AG04450 (cell line): ENCODE results near the gene UPF3B. TPM values are rescaled to one million over a fixed set of nuclear protein-coding genes. Genes with fewer than 3 reads are reported as not detected.
A peak's percentile ranks its signal among the peaks of the same experiment; 100 is the strongest.

Experiments
- CTCF ChIA-PET: fragments of 300-600, 350-600 bp; formaldehyde crosslinking; extraction: SDS; loops from one replicate; lab custom pipeline; 2022; ENCODE audit warnings: antibody characterized with exemption, inconsistent platforms; lab: Charles Lee
- POLR2A ChIA-PET: fragments of 350-600 bp; formaldehyde crosslinking; extraction: SDS; loops from one replicate; lab custom pipeline; 2021; ENCODE audit warnings: antibody characterized with exemption, inconsistent platforms; lab: Yijun Ruan, JAX
- DNase-seq: peaks from one replicate; pipeline ENCODE4 v3.0.0-alpha.2; 2011; ENCODE audit warnings: low read depth, low spot score
- H3K27ac ChIP-seq: one replicate; pipeline ENCODE4 v1.5.1; 2012; ENCODE audit warnings: low read depth, low read length, control low read depth
- H3K27me3 ChIP-seq: one replicate; pipeline ENCODE4 v1.6.0; 2012; ENCODE audit warnings: low read length; ENCODE audit not compliant: control insufficient read depth, insufficient read depth
- H3K4me3 ChIP-seq: 2 replicates; pipeline ENCODE4 v1.5.1; 2011; ENCODE audit warnings: mild to moderate bottlenecking, low read depth, low read length, control low read depth
- H3K9me3 ChIP-seq: 2 replicates; pipeline ENCODE4 v1.5.1; 2012; ENCODE audit warnings: low read length; ENCODE audit not compliant: control insufficient read depth, insufficient read depth
- polyA plus RNA-seq: library from polyadenylated mRNA; depleted of rRNA; stranded (reverse); fragments of >200 nt; gene quantifications from 2 replicates; pipeline ENCODE4 v1.2.3, GENCODE V29; 2011
- TF ChIP-seq, protein P1 (sequence below): IDR thresholded peaks from 2 replicates; pipeline ENCODE4 v1.5.1; 2011; ENCODE audit warnings: low read depth, low read length, control low read depth, inconsistent platforms

UPF3B gene
- polyA plus RNA-seq, 1 experiment: 12.4 TPM

DNA sequence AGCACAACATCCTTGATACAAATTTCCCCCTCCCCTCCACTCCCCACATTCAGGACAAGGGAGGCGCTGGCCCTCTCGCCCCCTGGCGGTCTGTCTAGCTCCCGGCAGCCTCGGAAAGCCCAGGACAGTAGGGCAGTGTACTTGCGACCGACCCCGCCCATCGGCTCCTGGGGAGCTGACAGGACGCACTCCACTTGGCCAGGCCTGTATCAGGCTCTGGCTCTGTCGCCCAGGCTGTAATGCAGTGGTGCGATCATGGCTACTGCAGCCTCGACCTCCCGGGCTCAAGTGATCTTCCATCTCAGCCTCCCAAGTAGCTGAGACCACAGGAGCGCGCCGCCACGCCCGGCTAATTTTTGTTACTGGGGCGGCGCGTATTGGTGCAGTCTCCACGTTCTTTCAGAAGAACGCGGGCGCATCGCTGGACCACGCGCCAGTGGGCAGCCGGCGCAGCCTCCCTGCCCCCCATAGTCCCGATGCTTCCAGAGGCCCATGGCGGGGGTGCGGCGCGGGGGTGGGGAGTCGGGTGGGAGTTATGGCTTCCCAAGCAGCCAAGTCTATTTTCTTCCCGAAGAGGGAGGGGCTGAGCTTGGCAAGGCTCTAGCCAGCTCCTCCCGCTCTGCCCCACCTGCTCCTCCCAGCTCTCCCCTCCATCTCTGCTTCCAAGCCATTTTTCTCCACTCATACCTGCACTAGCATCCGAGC, 35.1 kb upstream of the UPF3B start:
- ChIA-PET POLR2A (no interaction called here), CTCF (interaction anchor here (0.6 to 1.4 kb wide), 6 partner anchors 9 to 372 kb away, joined by 3 to 6 read pairs (median 4); no protein-coding TSS in a partner anchor)
- no peak for DNase-seq
- peak overlapping the region; percentile 31; the same call in 1 of the 2 replicates for H3K4me3 ChIP-seq
- H3K9me3 ChIP-seq: no peaks in the 10 kb centered on the region; the same call in 1 of the 2 replicates
- H3K27ac ChIP-seq: no peak overlapping the region
- no peaks in the 10 kb centered on the region for H3K27me3 ChIP-seq
- TF ChIP-seq, protein P1, sequence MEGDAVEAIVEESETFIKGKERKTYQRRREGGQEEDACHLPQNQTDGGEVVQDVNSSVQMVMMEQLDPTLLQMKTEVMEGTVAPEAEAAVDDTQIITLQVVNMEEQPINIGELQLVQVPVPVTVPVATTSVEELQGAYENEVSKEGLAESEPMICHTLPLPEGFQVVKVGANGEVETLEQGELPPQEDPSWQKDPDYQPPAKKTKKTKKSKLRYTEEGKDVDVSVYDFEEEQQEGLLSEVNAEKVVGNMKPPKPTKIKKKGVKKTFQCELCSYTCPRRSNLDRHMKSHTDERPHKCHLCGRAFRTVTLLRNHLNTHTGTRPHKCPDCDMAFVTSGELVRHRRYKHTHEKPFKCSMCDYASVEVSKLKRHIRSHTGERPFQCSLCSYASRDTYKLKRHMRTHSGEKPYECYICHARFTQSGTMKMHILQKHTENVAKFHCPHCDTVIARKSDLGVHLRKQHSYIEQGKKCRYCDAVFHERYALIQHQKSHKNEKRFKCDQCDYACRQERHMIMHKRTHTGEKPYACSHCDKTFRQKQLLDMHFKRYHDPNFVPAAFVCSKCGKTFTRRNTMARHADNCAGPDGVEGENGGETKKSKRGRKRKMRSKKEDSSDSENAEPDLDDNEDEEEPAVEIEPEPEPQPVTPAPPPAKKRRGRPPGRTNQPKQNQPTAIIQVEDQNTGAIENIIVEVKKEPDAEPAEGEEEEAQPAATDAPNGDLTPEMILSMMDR: peak; percentile 54

- Histone ChIP-seq H3K27ac (no peak overlapping the region), H3K27me3 (no peaks in the 10 kb centered on the region), H3K9me3 (no peaks in the 10 kb centered on the region; the same call in 1 of the 2 replicates), H3K4me3 (no peak overlapping the region)
- no peak for DNase-seq
- TF ChIP-seq, protein P1: no peak
- CTCF ChIA-PET: no interaction called here
- POLR2A ChIA-PET: no interaction called here
These were observed 33.0 kb upstream of the UPF3B start for GRCh38 chrX:119885554-119886428.

DNA sequence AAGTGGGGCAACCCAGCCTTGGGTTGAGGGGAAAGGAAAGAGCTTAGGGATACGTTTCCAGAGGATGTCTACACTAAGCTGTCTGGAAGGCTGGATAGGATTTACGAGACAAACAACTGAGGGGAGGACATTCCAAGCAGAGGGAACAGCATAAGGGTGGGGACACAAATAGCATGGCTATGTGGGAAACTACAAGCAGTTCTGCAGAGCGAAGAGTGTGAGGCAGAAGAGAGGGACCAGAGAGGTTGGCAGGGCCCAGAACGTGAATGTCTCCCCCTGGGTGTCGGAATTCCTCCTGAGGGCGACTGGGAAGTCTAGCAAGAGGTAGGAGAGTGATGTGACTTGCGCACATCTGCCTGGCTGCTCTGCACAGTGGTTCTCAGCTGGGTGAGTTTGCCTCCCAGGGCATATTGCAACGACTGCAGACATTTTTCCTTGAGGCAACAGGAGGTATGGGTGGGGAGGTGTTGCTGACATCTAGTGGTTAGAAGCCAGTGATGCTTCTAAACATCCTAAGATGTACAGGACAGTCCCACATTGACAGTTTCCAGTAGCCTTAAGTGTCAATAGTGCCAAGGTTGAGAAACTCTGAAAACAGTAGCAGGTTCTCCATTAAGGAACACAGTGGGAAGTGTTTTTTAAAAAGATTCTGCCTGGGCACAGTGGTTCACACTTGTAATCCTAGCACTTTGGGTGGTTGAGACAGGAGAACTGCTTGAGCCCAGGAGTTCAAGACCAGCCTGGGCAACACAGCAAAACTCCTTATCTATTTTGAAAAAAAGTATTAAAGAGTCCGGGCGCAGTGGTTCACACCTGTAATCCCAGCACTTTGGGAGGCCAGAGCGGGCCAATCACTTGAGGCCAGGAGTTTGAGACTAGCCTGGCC, 28.0 kb upstream of the UPF3B start:
- POLR2A ChIA-PET: interaction anchor here (0.7 kb wide), 1 partner anchor 188 kb away, joined by 3 read pairs; the partner anchor contains the start of gene SEPTIN6

GRCh38 chrX:119880076-119880475, 27.3 kb upstream of the UPF3B start:
- ChIA-PET CTCF (no interaction called here), POLR2A (no interaction called here)

More for the DNA sequence above, 28.0 kb upstream of the UPF3B start:
- no peak for DNase-seq
- CTCF ChIA-PET: interaction anchor here (0.7 kb wide), 2 partner anchors 7 to 532 kb away, joined by 3 to 6 read pairs; no protein-coding TSS in a partner anchor
- Histone ChIP-seq H3K9me3 (no peaks in the 10 kb centered on the region), H3K4me3 (no peak overlapping the region), H3K27me3 (no peaks in the 10 kb centered on the region), H3K27ac (no peak overlapping the region)
- TF ChIP-seq, protein P1: peak; percentile 66

More at GRCh38 chrX:119880076-119880475, 27.3 kb upstream of the UPF3B start:
- DNase-seq: no peak
- H3K27me3 ChIP-seq: no peaks in the 10 kb centered on the region
- H3K27ac ChIP-seq: no peak overlapping the region
- H3K4me3 ChIP-seq: no peak overlapping the region
- no peaks in the 10 kb centered on the region for H3K9me3 ChIP-seq
- TF ChIP-seq, protein P1: no peak
